ENCODE measurements around the gene EID2.

Gene EID2

DNA sequence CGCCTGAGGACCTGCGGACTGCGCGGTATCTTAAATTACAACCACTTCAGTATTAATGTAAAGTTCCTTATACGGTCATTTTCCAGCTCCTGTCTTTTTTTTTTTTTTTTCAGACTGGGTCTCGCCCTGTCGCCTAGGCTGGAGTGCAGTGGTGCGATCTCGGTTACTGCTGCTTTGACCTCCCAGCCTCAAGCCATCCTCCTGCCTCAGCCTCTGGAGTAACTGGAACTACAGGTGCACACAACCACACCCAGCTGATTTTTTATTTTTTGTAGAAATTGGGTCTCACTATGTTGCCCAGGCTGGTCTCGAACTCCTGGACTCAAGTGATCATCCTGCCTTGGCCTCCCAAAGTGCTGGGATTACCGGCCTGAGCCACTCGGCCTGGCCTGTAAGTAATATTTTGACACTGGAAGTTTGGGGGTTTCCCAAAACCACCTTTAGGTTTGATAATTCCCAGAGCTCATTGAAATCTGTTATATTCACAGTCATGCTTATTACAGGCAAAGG is 6.9 kb downstream of the EID2 start:
- DNase-seq (ENCODE audit: insufficient read length), result no peak
- FAIRE-seq, result no peak
- TF ChIP-seq TAF1 (IDR thresholded peaks at IDR 0.05; ENCODE audit: borderline replicate concordance, low read depth, low read length) (no peak), POLR2A (IDR thresholded peaks at IDR 0.05; ENCODE audit: low read depth, low read length) (no peak), POLR2AphosphoS5 (IDR thresholded peaks at IDR 0.05; ENCODE audit: low read depth, low read length) (no peak)

DNA sequence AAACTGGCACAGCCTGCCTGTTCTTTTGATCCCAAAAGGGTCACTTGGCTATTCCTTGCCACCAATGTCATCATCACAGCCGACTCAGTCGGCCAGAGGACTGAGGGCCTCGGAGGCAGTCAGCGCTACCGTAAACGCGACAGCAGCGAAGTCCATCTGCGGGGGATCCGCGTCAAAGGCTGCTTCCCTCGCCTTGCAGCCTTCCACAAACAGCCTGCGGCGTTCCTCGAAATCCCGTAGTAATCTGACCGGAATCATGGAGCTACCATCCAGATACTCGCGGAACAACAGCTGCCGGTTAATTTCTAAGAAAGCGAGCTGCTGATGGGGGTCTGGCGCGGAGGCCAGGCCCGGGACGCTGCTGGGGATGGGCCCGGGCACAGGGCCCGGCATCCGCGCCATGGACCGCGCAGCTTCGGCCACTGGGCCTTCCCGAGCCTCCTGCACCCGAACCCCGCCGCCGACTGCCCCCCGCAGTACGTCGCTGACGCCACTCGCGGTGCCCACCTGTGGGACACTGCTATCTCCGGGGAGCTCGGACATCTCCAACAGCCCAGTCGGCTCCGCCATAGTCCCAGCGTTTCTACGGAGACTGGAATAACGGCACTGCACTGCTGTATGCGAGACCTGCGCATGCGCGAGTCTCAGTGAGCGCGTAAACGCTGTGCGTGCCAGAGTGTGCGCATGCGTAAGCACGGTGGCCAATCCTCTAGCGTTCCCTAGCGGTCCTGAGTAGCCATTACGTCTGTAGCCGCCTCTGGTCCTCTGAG is 7.5 kb downstream of the EID2 start, which contains the start of gene EID2B:
Gene EID2B (minus strand): TSS at position 620 of the 770 bp plus-strand sequence. CDS start 50 bp downstream, at position 570.
- TF ChIP-seq POLR2AphosphoS5 (IDR thresholded peaks at IDR 0.05; ENCODE audit: low read depth, low read length) (peak; percentile 53; the same call in 1 of the 2 replicates), TAF1 (IDR thresholded peaks at IDR 0.05; ENCODE audit: borderline replicate concordance, low read depth, low read length) (0 out of 2 replicates have a peak, but pooled peaks have one; percentile 61), POLR2A (IDR thresholded peaks at IDR 0.05; ENCODE audit: low read depth, low read length) (peak; percentile 74; the same call in 1 of the 2 replicates)
- FAIRE-seq (peak; percentile 99), DNase-seq (ENCODE audit: insufficient read length) (peak; percentile 82)

DNA sequence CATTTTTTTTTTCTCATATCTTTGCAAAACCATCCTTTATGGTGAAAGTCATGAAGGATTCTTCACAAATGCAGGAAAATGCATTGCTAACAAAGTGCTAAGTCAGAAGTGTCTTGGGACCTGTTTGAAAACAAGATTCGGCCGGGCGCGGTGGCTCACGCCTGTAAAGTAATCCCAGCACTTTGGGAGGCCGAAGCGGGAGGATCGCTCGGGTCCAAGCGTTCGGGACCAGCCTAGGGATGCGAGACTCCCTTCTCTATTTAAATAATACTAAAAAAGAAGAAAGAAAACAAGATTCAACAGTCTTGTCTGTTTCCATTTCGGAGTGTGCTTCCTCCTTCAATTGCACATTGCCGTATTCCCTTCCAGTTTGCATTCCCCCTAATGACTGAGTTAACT is 8.1 kb downstream of the EID2 start:
- DNase-seq (ENCODE audit: insufficient read length) (no peak), FAIRE-seq (no peak)
- no peak for TF ChIP-seq POLR2A (IDR thresholded peaks at IDR 0.05; ENCODE audit: low read depth, low read length)
- TF ChIP-seq TAF1 (IDR thresholded peaks at IDR 0.05; ENCODE audit: borderline replicate concordance, low read depth, low read length), result no peak
- TF ChIP-seq POLR2AphosphoS5 (IDR thresholded peaks at IDR 0.05; ENCODE audit: low read depth, low read length), result no peak; the same call in 1 of the 2 replicates

DNA sequence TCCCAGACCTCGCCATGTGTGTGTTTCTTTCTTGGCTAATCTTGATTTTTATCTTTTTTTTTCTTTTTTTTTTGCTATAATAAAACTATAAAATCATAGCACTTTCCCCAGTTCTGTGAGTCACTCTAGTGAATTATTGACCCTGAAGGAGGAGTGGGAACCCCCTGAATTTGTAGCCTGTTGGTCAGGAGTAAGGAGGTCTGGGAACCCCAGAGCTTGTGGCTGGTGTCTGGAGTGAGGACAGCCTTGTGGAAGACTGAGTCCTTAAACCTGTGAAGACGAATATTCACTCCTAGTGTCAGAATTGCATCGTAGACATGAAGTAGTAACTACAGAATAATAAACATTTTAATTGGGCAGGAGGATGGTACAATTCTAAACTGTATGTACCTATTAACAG is 14.8 kb downstream of the EID2 start:
- DNase-seq (ENCODE audit: insufficient read length), result no peak
- FAIRE-seq, result no peak
- no peak for TF ChIP-seq POLR2AphosphoS5 (IDR thresholded peaks at IDR 0.05; ENCODE audit: low read depth, low read length)
- TF ChIP-seq TAF1 (IDR thresholded peaks at IDR 0.05; ENCODE audit: borderline replicate concordance, low read depth, low read length), result no peak
- TF ChIP-seq POLR2A (IDR thresholded peaks at IDR 0.05; ENCODE audit: low read depth, low read length), result no peak

DNA sequence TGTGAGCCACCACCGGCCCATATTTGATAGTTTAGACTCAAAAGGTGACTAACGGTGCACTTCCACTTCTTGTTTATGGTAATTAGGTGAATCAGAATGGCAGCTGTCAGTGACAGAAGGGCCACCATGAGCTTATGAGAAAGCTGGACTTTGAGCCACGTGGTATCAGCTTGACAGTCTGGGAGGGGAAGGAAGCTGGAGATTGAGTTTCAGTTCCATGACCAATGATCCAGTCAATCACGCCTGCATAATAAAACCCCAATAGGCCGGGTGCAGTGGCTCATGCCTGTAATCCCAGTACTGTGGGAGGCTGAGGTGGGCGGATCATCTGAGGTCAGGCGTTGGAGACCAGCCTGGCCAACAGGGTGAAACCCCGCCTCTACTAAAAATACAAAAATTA is 15.5 kb downstream of the EID2 start:
- TF ChIP-seq POLR2AphosphoS5 (IDR thresholded peaks at IDR 0.05; ENCODE audit: low read depth, low read length), result no peak
- TF ChIP-seq POLR2A (IDR thresholded peaks at IDR 0.05; ENCODE audit: low read depth, low read length), result no peak
- no peak for TF ChIP-seq TAF1 (IDR thresholded peaks at IDR 0.05; ENCODE audit: borderline replicate concordance, low read depth, low read length)
- DNase-seq (ENCODE audit: insufficient read length), result no peak
- no peak for FAIRE-seq

DNA sequence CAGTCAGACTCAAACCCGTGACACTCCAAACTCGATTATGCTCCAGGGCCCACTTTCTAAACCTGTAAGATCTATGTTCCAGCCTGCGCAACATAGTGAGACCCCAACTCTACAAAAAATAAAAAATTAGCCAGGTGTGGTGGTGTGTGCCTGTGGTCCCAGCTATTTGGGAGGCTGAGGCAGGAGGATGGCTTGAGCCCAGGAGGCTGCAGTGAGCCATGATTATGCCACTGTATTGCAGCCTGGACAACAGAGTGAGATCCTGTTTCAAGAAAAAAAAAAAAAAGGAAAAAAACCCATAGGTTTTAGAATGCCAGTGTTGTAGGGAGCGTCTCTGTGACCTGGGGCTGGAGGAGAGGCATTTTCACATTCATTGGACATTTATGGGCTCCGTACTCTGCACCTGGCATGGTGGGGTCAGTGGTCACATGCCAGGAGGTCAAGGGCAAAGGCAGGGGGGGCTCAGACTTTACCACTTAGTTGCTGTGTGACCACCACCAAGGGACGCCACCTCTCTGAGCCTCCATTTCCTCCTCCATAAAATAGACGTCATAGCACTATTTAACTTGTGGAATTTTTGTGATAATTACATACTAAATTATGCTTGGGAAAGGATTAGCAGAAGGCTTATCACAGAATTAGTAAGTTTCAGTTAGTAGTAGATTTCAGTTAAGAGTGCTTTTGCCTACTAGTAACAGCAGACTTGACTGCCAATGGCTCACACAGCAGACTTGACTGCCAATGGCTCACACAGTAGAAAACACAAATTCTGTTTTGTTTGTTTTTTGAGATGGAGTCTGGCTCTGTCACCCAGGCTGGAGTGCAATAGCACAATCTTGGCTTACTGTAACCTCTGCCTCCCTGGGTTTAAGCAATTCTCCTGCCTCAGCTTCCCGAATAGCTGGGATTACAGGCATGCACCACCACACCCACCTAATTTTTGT is 19.1 kb downstream of the EID2 start:
- TF ChIP-seq POLR2AphosphoS5 (IDR thresholded peaks at IDR 0.05; ENCODE audit: low read depth, low read length), result no peak
- no peak for TF ChIP-seq TAF1 (IDR thresholded peaks at IDR 0.05; ENCODE audit: borderline replicate concordance, low read depth, low read length)
- TF ChIP-seq POLR2A (IDR thresholded peaks at IDR 0.05; ENCODE audit: low read depth, low read length), result no peak
- DNase-seq (ENCODE audit: insufficient read length) (no peak), FAIRE-seq (no peak)

DNA sequence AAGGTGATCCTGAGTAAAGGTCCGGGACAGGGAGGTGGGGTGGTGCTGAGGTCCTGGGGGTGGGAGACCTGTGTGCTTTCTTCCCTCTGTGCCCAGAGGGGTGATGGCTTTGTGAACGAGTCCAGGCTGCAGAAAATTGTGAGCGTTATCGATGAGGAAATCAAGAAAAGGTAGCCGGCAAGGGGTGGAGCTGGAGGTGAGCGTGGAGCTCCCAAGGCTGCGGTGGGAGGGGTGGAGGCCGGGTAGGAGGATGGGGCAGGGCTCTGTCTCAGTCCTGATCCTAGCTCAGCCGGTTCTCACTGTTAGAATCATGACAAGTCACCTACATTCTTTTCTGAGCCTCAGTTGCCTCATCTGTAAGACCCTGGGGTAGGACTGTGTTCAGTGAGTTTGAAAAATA is 21.0 kb downstream of the EID2 start:
- TF ChIP-seq TAF1 (IDR thresholded peaks at IDR 0.05; ENCODE audit: borderline replicate concordance, low read depth, low read length) (no peak), POLR2AphosphoS5 (IDR thresholded peaks at IDR 0.05; ENCODE audit: low read depth, low read length) (no peak), POLR2A (IDR thresholded peaks at IDR 0.05; ENCODE audit: low read depth, low read length) (no peak)
- no peak for DNase-seq (ENCODE audit: insufficient read length)
- FAIRE-seq, result no peak

DNA sequence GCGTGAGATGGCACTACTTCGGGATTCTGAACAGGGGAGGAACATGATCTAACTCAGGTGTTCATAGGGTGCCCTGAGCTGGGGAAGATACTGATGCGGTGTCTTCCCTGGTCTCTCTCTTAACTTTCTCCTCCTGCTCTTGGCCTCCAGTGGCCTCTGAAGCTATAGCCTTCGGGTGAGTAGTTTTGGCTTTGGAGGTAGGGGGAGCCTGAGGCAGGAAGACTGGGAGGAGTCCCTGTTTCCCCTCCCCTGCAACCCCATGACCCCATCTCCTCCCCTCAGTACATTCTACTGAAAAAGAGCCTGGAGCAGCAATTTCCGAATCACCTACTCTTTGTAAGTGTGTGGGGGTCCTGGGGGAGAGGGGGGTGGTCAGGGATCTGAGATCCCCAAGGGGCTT is 21.5 kb downstream of the EID2 start:
- FAIRE-seq (no peak), DNase-seq (ENCODE audit: insufficient read length) (no peak)
- TF ChIP-seq POLR2A (IDR thresholded peaks at IDR 0.05; ENCODE audit: low read depth, low read length), result no peak
- no peak for TF ChIP-seq TAF1 (IDR thresholded peaks at IDR 0.05; ENCODE audit: borderline replicate concordance, low read depth, low read length)
- TF ChIP-seq POLR2AphosphoS5 (IDR thresholded peaks at IDR 0.05; ENCODE audit: low read depth, low read length), result no peak

DNA sequence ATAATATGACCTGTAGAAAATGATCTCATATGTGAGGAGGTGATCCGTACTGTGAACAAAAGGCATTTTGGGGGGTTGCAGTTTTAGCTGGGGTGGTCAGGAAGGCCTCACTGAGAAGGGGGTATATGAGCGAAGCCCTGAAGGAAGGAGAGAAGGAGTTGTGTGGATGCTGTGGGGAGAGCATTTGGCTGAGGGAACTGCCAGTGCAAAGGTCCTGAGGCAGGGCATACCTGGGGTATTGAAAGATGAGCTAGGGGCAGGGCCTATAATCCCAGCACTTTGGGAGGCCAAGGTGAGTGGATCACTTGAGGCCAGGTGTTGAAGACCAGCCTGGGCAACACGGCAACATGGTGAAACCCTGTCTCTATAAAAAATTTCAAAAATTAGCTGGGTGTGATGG is 22.5 kb downstream of the EID2 start:
- no peak for DNase-seq (ENCODE audit: insufficient read length)
- FAIRE-seq, result no peak
- TF ChIP-seq POLR2AphosphoS5 (IDR thresholded peaks at IDR 0.05; ENCODE audit: low read depth, low read length) (no peak), TAF1 (IDR thresholded peaks at IDR 0.05; ENCODE audit: borderline replicate concordance, low read depth, low read length) (no peak), POLR2A (IDR thresholded peaks at IDR 0.05; ENCODE audit: low read depth, low read length) (no peak)

DNA sequence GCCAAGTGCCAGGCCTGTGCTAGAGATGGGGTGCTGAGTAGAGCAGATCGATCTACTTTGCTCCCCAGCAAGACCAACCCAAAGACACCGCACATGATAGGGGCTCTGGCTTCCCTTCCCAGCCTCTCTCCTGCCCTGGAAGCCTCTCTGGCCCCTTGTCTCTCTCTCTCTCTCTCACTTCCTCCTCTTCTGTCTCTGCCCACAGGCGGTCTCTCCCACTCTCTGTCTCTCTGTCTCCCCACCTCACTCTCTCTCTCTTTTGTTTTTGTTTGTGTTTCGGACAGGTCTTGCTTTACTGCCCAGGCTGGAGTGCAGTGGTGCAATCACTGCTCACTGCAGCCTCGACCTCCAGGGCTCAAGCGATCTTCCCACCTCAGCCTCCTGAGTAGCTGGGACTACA is 23.7 kb downstream of the EID2 start:
- TF ChIP-seq POLR2AphosphoS5 (IDR thresholded peaks at IDR 0.05; ENCODE audit: low read depth, low read length) (no peak), POLR2A (IDR thresholded peaks at IDR 0.05; ENCODE audit: low read depth, low read length) (no peak), TAF1 (IDR thresholded peaks at IDR 0.05; ENCODE audit: borderline replicate concordance, low read depth, low read length) (no peak)
- FAIRE-seq, result no peak
- no peak for DNase-seq (ENCODE audit: insufficient read length)

DNA sequence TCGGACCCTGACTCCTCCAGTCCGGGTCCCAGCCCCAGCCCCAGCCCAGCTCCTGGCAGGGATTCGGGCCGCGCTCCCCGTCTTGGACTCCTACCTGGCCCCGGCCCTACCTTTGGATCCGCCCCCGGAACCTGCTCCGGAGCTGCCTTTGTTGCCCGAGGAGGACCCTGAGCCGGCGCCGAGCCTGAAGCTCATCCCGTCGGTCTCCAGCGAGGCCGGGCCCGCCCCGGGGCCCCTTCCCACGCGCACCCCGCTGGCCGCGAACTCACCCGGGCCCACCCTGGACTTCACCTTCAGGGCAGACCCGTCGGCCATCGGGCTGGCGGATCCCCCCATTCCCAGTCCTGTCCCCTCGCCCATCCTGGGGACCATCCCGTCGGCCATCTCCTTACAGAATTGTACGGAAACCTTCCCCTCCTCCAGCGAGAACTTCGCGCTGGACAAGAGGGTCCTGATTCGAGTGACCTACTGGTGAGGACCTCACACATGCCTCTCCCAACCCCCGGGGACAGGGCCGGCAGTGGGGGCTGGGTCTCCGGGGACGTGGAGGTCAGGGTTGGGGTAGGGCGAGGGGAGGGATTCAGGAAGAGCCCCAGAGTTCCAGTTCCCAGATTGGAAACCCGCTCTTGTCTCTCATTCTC is 24.3 kb downstream of the EID2 start:
- TF ChIP-seq TAF1 (IDR thresholded peaks at IDR 0.05; ENCODE audit: borderline replicate concordance, low read depth, low read length) (no peak), POLR2A (IDR thresholded peaks at IDR 0.05; ENCODE audit: low read depth, low read length) (no peak), POLR2AphosphoS5 (IDR thresholded peaks at IDR 0.05; ENCODE audit: low read depth, low read length) (no peak)
- no peak for DNase-seq (ENCODE audit: insufficient read length)
- no peak for FAIRE-seq

All from GM12892 (cell line).